HG03432 (cell line): ENCODE data around the gene CCDC201.
"Not testable (repeated sequence)": the region's sequence is repeated elsewhere in the genome, so short reads cannot be mapped to it uniquely, and the experiment has no call there.

ENCODE experiments used
- ATAC-seq: cut with Tn5 transposase; IDR thresholded peaks from one replicate; pipeline ENCODE4 v1.9.1; 2021; ENCODE audit warnings: mild to moderate bottlenecking, moderate library complexity; ENCODE audit not compliant: unreplicated experiment

The CCDC201 gene

DNA sequence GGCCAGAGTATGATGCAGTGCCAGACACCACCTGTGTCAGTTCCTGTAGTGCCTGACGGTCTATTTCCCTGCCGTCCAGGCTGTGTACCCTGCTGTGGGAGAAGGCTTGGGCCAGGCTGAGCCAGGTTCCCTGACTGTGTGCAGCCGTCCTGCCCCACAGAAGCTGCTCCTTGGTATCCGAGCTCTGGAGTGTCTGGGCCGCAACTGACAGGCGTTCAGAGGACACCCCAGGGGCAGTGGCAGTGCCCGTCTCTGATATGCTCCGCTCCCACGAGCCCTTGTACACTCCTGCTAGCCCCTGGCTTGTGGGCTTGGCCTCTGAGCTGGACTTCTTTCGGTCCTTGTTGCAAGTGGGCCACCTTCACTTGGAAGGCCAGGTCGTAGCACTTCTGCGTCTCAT lies 55.0 kb downstream of the CCDC201 start:
- ATAC-seq = not testable (repeated sequence)

DNA sequence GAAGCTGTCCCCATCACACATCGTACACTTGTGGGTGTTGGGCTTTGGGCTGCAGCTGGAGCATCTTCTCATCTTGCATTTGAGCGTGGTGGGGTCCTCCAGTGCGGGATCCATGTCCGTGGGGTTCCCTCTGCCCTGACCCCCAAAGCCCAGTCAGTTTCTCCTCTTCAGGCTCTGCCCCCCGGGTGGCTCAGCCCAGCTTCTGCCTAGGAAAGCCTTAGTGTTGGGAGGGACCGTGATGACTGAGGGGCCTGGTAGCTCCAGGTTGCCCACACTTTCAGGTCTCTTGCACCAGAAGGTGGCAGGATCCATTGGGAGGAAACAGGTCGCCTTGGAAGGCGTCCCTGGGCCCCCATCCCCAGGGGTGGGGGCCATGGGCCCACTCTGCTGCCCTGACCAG lies 55.9 kb downstream of the CCDC201 start:
- not testable (repeated sequence) for ATAC-seq

DNA sequence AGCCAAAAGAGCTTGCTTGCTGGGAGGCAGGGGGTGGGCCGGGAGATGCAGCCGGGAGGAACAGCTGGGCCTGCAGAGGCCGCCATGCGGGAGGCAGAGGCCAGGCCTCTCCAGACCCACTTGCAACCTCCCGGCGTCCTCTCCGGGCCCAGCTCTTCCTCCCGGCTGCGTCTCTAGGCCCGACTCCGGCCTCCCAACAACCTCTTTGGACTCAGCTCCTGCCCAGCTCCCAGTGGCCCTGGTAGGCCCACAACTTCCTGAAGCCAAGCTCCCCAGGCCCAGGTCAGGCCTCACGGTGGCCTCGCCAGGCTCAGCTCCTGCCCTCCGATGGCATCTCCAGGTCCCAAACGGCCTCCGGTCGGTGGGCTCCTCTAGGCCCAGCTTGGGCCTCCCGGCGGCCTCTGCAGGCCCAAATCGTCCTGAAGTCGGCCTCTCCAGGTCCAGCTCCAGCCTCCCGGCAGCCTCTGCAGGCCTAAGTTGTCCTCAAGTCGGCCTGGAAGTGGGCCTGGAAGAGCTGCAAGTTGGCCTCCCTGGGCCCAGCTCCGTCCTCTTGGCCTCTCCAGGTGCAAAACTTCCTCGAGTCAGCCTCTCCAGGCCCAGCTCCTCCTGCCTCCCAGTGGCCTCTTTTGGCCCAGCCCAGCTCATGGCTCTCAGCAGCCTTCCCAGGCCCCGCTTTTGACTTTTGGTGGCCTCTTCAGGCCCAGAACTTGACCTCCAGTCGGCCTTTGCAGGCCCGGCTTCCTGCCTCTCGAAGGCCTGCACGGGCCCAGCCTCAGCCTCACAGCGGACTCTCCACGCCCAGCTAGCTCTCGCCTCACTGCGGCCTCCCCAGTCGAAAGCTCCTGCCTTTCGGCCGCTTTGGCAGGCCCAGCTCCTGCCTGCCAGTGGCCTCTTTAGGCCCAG lies 58.4 kb downstream of the CCDC201 start:
- ATAC-seq = not testable (repeated sequence)

DNA sequence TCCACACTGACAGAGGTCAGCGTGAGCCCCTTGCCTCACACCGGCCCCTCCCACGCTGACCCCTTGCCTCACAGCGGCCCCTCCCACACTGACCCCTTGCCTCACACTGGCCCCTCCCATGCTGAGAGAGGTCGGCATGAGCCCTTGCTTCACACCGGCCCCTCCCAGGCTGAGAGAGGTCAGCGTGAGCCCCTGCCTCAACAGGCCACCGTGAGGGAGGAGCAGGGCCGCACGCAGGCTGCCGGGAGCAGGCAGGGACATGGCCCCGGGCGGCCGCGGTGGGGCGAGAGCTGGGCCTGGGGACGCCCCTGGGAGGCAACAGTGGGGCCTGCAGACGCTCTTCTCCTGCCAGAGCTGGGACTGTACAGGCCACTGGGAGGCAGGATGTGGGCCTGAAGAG lies 59.1 kb downstream of the CCDC201 start:
- not testable (repeated sequence) for ATAC-seq

DNA sequence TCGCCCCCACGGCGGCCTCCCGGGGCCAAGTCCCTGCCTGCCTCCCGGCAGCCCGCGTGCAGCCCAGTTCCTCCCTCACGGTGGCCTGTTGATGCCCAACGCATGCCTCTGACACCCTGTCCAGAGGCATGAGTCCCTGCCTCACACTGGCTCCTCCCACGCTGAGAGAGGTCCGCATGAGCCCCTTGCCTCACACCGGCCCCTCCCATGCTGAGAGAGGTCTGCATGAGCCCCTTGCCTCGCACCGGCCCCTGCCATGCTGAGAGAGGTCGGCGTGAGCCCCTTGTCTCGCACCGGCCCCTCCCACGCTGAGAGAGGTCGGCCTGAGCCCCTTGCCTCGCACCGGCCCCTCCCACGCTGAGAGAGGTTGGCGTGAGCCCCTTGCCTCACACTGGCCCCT lies 59.9 kb downstream of the CCDC201 start:
- ATAC-seq = no peak

- not testable (repeated sequence) for ATAC-seq
Measured at GRCh38 chr7:45811652-45812234, 61.1 kb downstream of the CCDC201 start.

- ATAC-seq = not testable (repeated sequence)
Measured at GRCh38 chr7:45810451-45811005, 62.4 kb downstream of the CCDC201 start.
